Hepatocyte (in vitro differentiated cells): Measurements from ENCODE around the gene LPAR1. TPM values are rescaled to one million over a fixed set of nuclear protein-coding genes. Genes with fewer than 3 reads are reported as not detected.
A peak's percentile ranks its signal among the peaks of the same experiment; 100 is the strongest.

Experiments used
- DNase-seq: peaks from one replicate; pipeline ENCODE4 v3.0.0-alpha.2; 2016; ENCODE audit warnings: low spot score
- H2AFZ ChIP-seq: fragments of 200-600 bp; sonication (generic); 2 replicates; pipeline ENCODE4 v1.6.0; 2016; ENCODE audit warnings: antibody characterized with exemption, mild to moderate bottlenecking
- H3K27ac ChIP-seq: fragments of 200-600 bp; sonication (generic); 2 replicates; pipeline ENCODE4 v1.5.1; 2016; ENCODE audit warnings: mild to moderate bottlenecking
- H3K27me3 ChIP-seq: fragments of 200-600 bp; sonication (generic); 2 replicates; pipeline ENCODE4 v1.6.1; 2016
- H3K36me3 ChIP-seq: fragments of 200-600 bp; sonication (generic); replicated peaks from 2 replicates; pipeline ENCODE4 v1.5.1; 2016; ENCODE audit warnings: low read depth; ENCODE audit not compliant: insufficient read depth
- H3K4me1 ChIP-seq: fragments of 200-600 bp; sonication (generic); 2 replicates; pipeline ENCODE4 v1.5.1; 2016; ENCODE audit warnings: mild to moderate bottlenecking, moderate library complexity; ENCODE audit not compliant: insufficient read depth
- H3K4me2 ChIP-seq: fragments of 200-600 bp; sonication (generic); 2 replicates; pipeline ENCODE4 v1.6.0; 2016
- H3K4me3 ChIP-seq: fragments of 200-600 bp; sonication (generic); 2 replicates; pipeline ENCODE4 v1.5.1; 2016; ENCODE audit warnings: mild to moderate bottlenecking
- H3K79me2 ChIP-seq: fragments of 200-600 bp; sonication (generic); 2 replicates; pipeline ENCODE4 v1.6.0; 2017; ENCODE audit warnings: mild to moderate bottlenecking
- H3K9me2 ChIP-seq: fragments of 200-600 bp; sonication (generic); replicated peaks from 2 replicates; pipeline ENCODE4 v1.6.0; 2017; ENCODE audit warnings: mild to moderate bottlenecking; ENCODE audit not compliant: insufficient read depth
- H3K9me3 ChIP-seq: fragments of 200-600 bp; sonication (generic); 2 replicates; pipeline ENCODE4 v1.5.1; 2016; ENCODE audit warnings: low read depth, mild to moderate bottlenecking
- H4K20me1 ChIP-seq: fragments of 200-600 bp; sonication (generic); 2 replicates; pipeline ENCODE4 v1.6.0; 2016; ENCODE audit warnings: mild to moderate bottlenecking; ENCODE audit not compliant: insufficient read depth, poor library complexity, severe bottlenecking
- CTCF ChIP-seq: fragments of 200-600 bp; sonication (generic); IDR thresholded peaks from 2 replicates; pipeline ENCODE4 v1.5.1; 2016; ENCODE audit warnings: antibody characterized with exemption, mild to moderate bottlenecking; ENCODE audit not compliant: poor library complexity
- EZH2 ChIP-seq: fragments of 200-600 bp; sonication (generic); IDR thresholded peaks from 2 replicates; pipeline ENCODE4 v1.6.1; 2016; ENCODE audit warnings: antibody characterized with exemption, mild to moderate bottlenecking, borderline replicate concordance
- EZH2phosphoT487 ChIP-seq: fragments of 200-600 bp; sonication (generic); IDR thresholded peaks from one replicate; pipeline ENCODE4 v1.6.1; 2018; ENCODE audit warnings: antibody characterized with exemption, mild to moderate bottlenecking, low read depth, moderate library complexity; ENCODE audit not compliant: unreplicated experiment, severe bottlenecking
- WGBS: methylation state at CpG from one replicate; pipeline ENCODE4 v1.1.6; 2016; ENCODE audit warnings: low lambda C conversion rate; ENCODE audit errors: missing lambda C conversion rate; 5-methylcytosine and 5-hydroxymethylcytosine counted together
- polyA plus RNA-seq: library from polyadenylated mRNA; unstranded; fragments of >200 nt; fragmentation: Nextera tagmentation; extraction: Ambion mirVana; gene quantifications from 2 replicates; pipeline ENCODE4 v1.2.1, GENCODE V29; 2016
- total RNA-seq: library from RNA; depleted of rRNA; stranded (reverse); fragments of >200 nt; gene quantifications from 2 replicates; pipeline ENCODE4 v1.2.3, GENCODE V29; 2014

The LPAR1 gene
- total and polyA plus RNA-seq, 2 experiments from 2014 or later, result 20.2 to 36.8 TPM

GRCh38 chr9:110995420-110996340 lies 42.6 kb downstream of the LPAR1 start:
- DNase-seq, result no peak
- Histone ChIP-seq H2AFZ (no peak overlapping the region), H3K27ac (peak overlapping the region; percentile 81), H3K27me3 (no peaks in the 10 kb centered on the region), H3K36me3 (no peaks in the 10 kb centered on the region), H4K20me1 (no peaks in the 10 kb centered on the region), H3K79me2 (peaks cover 65% of the 10 kb centered on the region), H3K4me3 (no peak overlapping the region), H3K9me3 (no peaks in the 10 kb centered on the region), H3K4me1 (peaks cover 12% of the 10 kb centered on the region), H3K4me2 (peak overlapping the region; percentile 48), H3K9me2 (no peaks in the 10 kb centered on the region)
- TF ChIP-seq EZH2, result no peak
- 57% methylated on average over 6 of the region's 6 CpGs for WGBS

- DNase-seq, result no peak
- peaks cover 61% of the 10 kb centered on the region for H3K79me2 ChIP-seq
Observed at GRCh38 chr9:110994771-110995241, 43.5 kb downstream of the LPAR1 start.

GRCh38 chr9:110990481-110990880 lies 47.8 kb downstream of the LPAR1 start:
- no peak for DNase-seq
- Histone ChIP-seq H4K20me1 (no peaks in the 10 kb centered on the region), H3K79me2 (peaks cover 73% of the 10 kb centered on the region), H3K4me1 (no peaks in the 10 kb centered on the region), H3K4me3 (no peak overlapping the region), H3K36me3 (no peaks in the 10 kb centered on the region), H3K9me3 (no peaks in the 10 kb centered on the region), H2AFZ (no peak overlapping the region), H3K9me2 (no peaks in the 10 kb centered on the region), H3K4me2 (peak overlapping the region; percentile 31), H3K27ac (peak overlapping the region; percentile 23), H3K27me3 (no peaks in the 10 kb centered on the region)
- no peak for TF ChIP-seq EZH2phosphoT487
- WGBS, result 87% methylated on average over 2 of the region's 2 CpGs

More at GRCh38 chr9:110994771-110995241, 43.5 kb downstream of the LPAR1 start:
- peak overlapping the region; percentile 48 for H3K4me2 ChIP-seq
- no peak overlapping the region for H2AFZ ChIP-seq
- 73% methylated on average over 4 of the region's 4 CpGs for WGBS
- no peaks in the 10 kb centered on the region for H3K9me3 ChIP-seq
- TF ChIP-seq CTCF (no peak), EZH2 (no peak), EZH2phosphoT487 (no peak)
- no peaks in the 10 kb centered on the region for H3K27me3 ChIP-seq
- H3K36me3 ChIP-seq, result no peaks in the 10 kb centered on the region
- no peaks in the 10 kb centered on the region for H3K9me2 ChIP-seq
- peak overlapping the region; percentile 81 for H3K27ac ChIP-seq
- no peaks in the 10 kb centered on the region for H4K20me1 ChIP-seq
- no peak overlapping the region for H3K4me3 ChIP-seq
- peaks cover 12% of the 10 kb centered on the region for H3K4me1 ChIP-seq

- no peaks in the 10 kb centered on the region for H4K20me1 ChIP-seq
- H3K4me1 ChIP-seq, result no peaks in the 10 kb centered on the region
- H3K9me2 ChIP-seq, result no peaks in the 10 kb centered on the region
- H3K4me2 ChIP-seq, result no peak overlapping the region
- DNase-seq, result no peak
- no peak overlapping the region for H3K27ac ChIP-seq
- no peak overlapping the region for H2AFZ ChIP-seq
- TF ChIP-seq CTCF (no peak), EZH2 (no peak), EZH2phosphoT487 (no peak)
- WGBS, result 91% methylated on average over 1 of the region's 1 CpG
- peaks cover 87% of the 10 kb centered on the region for H3K79me2 ChIP-seq
- H3K9me3 ChIP-seq, result no peaks in the 10 kb centered on the region
- no peaks in the 10 kb centered on the region for H3K36me3 ChIP-seq
- H3K27me3 ChIP-seq, result no peaks in the 10 kb centered on the region
- no peak overlapping the region for H3K4me3 ChIP-seq
Observed at GRCh38 chr9:110986529-110986928, 51.7 kb downstream of the LPAR1 start.
